ENCODE measurements around the gene TMEM178B.

GRCh38 chr7:141225916-141226618 lies 152.2 kb downstream of the TMEM178B start:
- TF ChIP-seq ESRRA (IDR thresholded peaks at IDR 0.05; ENCODE audit: borderline replicate concordance, low read length) (no peak), RFX5 (IDR thresholded peaks at IDR 0.05) (no peak), ZFP36 (IDR thresholded peaks at IDR 0.05; ENCODE audit: borderline replicate concordance, partially characterized antibody) (no peak), POLR2A (IDR thresholded peaks at IDR 0.05; ENCODE audit: low read length) (no peak), RCOR1 (IDR thresholded peaks at IDR 0.05; ENCODE audit: low read depth, low read length) (no peak), HMGXB4 (CRISPR knock-in tag; IDR thresholded peaks at IDR 0.05; ENCODE audit: borderline replicate concordance) (no peak), CTCF (IDR thresholded peaks at IDR 0.05) (no peak), ZNF302 (CRISPR knock-in tag; IDR thresholded peaks at IDR 0.05) (no peak), MAFK (IDR thresholded peaks at IDR 0.05; ENCODE audit: partially characterized antibody) (no peak), KDM1A (IDR thresholded peaks at IDR 0.05; ENCODE audit: low read depth) (no peak)

Data from A549 (cell line).